ENCODE data around the gene BASP1. TPM values are rescaled to one million over a fixed set of nuclear protein-coding genes. Genes with fewer than 3 reads are reported as not detected.

The BASP1 gene
- total and polyA plus RNA-seq, 2 experiments from 2014 or later, result 87.5 to 114 TPM

DNA sequence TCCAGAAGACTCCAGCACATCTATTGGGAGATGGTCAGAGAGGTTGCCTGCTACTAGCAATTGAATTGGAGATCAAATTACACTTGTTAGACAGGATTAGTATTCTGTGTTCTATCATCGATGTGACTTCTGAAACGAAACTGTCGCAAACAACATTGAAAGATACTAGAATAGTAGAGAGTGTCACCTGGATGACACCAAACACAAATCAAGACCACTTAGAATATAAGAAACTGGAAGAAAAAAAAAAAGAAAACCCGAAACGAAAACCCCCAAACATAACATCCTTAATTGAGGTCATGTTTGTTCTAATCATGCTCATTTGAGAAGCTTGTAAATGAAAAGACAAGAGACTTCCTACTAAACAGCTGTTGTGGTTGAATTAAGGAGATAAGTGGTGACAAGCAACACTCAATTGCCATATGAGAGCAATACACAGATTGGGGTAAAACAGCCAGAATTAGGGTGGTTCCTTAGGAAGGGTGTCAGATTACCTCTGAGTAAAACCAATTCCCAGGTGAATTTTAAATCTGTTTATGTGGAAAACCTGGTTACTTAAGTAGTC, 97.6 kb downstream of the BASP1 start:
- Mint-ChIP-seq H3K27me3 (ENCODE audit: insufficient read depth, low read depth, poor library complexity) (peaks cover 1% of the 10 kb centered on the region), H3K9me3 (peaks cover 2% of the 10 kb centered on the region; the same call in 1 of the 3 replicates), H3K36me3 (ENCODE audit: low read depth) (no peaks in the 10 kb centered on the region), H3K27ac (peak overlapping the region; percentile 82; the same call in 1 of the 2 replicates), H3K4me1 (peaks cover 24% of the 10 kb centered on the region), H3K4me3 (no peak overlapping the region)
- Histone ChIP-seq H3K36me3 (ENCODE audit: insufficient read depth) (no peaks in the 10 kb centered on the region), H3K27me3 (ENCODE audit: insufficient read depth) (no peaks in the 10 kb centered on the region), H3F3A (replicated peaks; ENCODE audit: low read depth) (no peaks in the 10 kb centered on the region), H3K27ac (ENCODE audit: low read depth) (no peak overlapping the region), H3K79me2 (replicated peaks; ENCODE audit: insufficient read depth) (no peaks in the 10 kb centered on the region), H3K9me2 (ENCODE audit: insufficient read depth) (no peaks in the 10 kb centered on the region), H3K4me2 (peak overlapping the region; percentile 5; the same call in 1 of the 2 replicates), H2AFZ (no peak overlapping the region), H3K4me3 (no peak overlapping the region), H3K4me1 (ENCODE audit: insufficient read depth) (peaks cover 12% of the 10 kb centered on the region), H4K20me1 (replicated peaks; ENCODE audit: insufficient read depth) (no peaks in the 10 kb centered on the region)
- ATAC-seq, result peak; percentile 36; the same call in 2 of the 3 replicates
- TF ChIP-seq ZNF331 (CRISPR knock-in tag; IDR thresholded peaks at IDR 0.05; ENCODE audit: low read depth) (no peak), ZNF114 (CRISPR knock-in tag; IDR thresholded peaks at IDR 0.05) (no peak), NANOG (IDR thresholded peaks at IDR 0.05; ENCODE audit: borderline replicate concordance) (no peak), POLR2AphosphoS5 (IDR thresholded peaks at IDR 0.05; ENCODE audit: low read depth) (no peak), CREB1 (CRISPR knock-in tag; IDR thresholded peaks at IDR 0.05; ENCODE audit: low read depth) (no peak), JUNB (IDR thresholded peaks at IDR 0.05; ENCODE audit: unreplicated experiment) (no peak), STAT1 (IDR thresholded peaks at IDR 0.05; ENCODE audit: unreplicated experiment) (no peak), EZH2 (IDR thresholded peaks at IDR 0.05; ENCODE audit: low read depth, unreplicated experiment) (no peak)
- TF ChIP-seq, protein P1, sequence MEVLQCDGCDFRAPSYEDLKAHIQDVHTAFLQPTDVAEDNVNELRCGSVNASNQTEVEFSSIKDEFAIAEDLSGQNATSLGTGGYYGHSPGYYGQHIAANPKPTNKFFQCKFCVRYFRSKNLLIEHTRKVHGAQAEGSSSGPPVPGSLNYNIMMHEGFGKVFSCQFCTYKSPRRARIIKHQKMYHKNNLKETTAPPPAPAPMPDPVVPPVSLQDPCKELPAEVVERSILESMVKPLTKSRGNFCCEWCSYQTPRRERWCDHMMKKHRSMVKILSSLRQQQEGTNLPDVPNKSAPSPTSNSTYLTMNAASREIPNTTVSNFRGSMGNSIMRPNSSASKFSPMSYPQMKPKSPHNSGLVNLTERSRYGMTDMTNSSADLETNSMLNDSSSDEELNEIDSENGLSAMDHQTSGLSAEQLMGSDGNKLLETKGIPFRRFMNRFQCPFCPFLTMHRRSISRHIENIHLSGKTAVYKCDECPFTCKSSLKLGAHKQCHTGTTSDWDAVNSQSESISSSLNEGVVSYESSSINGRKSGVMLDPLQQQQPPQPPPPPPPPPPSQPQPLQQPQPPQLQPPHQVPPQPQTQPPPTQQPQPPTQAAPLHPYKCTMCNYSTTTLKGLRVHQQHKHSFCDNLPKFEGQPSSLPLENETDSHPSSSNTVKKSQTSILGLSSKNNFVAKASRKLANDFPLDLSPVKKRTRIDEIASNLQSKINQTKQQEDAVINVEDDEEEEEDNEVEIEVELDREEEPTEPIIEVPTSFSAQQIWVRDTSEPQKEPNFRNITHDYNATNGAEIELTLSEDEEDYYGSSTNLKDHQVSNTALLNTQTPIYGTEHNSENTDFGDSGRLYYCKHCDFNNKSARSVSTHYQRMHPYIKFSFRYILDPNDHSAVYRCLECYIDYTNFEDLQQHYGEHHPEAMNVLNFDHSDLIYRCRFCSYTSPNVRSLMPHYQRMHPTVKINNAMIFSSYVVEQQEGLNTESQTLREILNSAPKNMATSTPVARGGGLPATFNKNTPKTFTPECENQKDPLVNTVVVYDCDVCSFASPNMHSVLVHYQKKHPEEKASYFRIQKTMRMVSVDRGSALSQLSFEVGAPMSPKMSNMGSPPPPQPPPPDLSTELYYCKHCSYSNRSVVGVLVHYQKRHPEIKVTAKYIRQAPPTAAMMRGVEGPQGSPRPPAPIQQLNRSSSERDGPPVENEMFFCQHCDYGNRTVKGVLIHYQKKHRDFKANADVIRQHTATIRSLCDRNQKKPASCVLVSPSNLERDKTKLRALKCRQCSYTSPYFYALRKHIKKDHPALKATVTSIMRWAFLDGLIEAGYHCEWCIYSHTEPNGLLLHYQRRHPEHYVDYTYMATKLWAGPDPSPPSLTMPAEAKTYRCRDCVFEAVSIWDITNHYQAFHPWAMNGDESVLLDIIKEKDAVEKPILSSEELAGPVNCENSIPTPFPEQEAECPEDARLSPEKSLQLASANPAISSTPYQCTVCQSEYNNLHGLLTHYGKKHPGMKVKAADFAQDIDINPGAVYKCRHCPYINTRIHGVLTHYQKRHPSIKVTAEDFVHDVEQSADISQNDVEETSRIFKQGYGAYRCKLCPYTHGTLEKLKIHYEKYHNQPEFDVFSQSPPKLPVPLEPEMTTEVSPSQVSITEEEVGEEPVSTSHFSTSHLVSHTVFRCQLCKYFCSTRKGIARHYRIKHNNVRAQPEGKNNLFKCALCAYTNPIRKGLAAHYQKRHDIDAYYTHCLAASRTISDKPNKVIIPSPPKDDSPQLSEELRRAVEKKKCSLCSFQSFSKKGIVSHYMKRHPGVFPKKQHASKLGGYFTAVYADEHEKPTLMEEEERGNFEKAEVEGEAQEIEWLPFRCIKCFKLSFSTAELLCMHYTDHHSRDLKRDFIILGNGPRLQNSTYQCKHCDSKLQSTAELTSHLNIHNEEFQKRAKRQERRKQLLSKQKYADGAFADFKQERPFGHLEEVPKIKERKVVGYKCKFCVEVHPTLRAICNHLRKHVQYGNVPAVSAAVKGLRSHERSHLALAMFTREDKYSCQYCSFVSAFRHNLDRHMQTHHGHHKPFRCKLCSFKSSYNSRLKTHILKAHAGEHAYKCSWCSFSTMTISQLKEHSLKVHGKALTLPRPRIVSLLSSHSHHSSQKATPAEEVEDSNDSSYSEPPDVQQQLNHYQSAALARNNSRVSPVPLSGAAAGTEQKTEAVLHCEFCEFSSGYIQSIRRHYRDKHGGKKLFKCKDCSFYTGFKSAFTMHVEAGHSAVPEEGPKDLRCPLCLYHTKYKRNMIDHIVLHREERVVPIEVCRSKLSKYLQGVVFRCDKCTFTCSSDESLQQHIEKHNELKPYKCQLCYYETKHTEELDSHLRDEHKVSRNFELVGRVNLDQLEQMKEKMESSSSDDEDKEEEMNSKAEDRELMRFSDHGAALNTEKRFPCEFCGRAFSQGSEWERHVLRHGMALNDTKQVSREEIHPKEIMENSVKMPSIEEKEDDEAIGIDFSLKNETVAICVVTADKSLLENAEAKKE (CRISPR knock-in tag; IDR thresholded peaks at IDR 0.05), result no peak
- TF ChIP-seq, protein P2, sequence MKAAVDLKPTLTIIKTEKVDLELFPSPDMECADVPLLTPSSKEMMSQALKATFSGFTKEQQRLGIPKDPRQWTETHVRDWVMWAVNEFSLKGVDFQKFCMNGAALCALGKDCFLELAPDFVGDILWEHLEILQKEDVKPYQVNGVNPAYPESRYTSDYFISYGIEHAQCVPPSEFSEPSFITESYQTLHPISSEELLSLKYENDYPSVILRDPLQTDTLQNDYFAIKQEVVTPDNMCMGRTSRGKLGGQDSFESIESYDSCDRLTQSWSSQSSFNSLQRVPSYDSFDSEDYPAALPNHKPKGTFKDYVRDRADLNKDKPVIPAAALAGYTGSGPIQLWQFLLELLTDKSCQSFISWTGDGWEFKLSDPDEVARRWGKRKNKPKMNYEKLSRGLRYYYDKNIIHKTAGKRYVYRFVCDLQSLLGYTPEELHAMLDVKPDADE (IDR thresholded peaks at IDR 0.05), result no peak
- TF ChIP-seq, protein P3, sequence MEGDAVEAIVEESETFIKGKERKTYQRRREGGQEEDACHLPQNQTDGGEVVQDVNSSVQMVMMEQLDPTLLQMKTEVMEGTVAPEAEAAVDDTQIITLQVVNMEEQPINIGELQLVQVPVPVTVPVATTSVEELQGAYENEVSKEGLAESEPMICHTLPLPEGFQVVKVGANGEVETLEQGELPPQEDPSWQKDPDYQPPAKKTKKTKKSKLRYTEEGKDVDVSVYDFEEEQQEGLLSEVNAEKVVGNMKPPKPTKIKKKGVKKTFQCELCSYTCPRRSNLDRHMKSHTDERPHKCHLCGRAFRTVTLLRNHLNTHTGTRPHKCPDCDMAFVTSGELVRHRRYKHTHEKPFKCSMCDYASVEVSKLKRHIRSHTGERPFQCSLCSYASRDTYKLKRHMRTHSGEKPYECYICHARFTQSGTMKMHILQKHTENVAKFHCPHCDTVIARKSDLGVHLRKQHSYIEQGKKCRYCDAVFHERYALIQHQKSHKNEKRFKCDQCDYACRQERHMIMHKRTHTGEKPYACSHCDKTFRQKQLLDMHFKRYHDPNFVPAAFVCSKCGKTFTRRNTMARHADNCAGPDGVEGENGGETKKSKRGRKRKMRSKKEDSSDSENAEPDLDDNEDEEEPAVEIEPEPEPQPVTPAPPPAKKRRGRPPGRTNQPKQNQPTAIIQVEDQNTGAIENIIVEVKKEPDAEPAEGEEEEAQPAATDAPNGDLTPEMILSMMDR (conservative IDR thresholded peaks at IDR 0.05; ENCODE audit: low read depth in 2 of 2), result no peak
- TF ChIP-seq, protein P4, sequence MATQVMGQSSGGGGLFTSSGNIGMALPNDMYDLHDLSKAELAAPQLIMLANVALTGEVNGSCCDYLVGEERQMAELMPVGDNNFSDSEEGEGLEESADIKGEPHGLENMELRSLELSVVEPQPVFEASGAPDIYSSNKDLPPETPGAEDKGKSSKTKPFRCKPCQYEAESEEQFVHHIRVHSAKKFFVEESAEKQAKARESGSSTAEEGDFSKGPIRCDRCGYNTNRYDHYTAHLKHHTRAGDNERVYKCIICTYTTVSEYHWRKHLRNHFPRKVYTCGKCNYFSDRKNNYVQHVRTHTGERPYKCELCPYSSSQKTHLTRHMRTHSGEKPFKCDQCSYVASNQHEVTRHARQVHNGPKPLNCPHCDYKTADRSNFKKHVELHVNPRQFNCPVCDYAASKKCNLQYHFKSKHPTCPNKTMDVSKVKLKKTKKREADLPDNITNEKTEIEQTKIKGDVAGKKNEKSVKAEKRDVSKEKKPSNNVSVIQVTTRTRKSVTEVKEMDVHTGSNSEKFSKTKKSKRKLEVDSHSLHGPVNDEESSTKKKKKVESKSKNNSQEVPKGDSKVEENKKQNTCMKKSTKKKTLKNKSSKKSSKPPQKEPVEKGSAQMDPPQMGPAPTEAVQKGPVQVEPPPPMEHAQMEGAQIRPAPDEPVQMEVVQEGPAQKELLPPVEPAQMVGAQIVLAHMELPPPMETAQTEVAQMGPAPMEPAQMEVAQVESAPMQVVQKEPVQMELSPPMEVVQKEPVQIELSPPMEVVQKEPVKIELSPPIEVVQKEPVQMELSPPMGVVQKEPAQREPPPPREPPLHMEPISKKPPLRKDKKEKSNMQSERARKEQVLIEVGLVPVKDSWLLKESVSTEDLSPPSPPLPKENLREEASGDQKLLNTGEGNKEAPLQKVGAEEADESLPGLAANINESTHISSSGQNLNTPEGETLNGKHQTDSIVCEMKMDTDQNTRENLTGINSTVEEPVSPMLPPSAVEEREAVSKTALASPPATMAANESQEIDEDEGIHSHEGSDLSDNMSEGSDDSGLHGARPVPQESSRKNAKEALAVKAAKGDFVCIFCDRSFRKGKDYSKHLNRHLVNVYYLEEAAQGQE (IDR thresholded peaks at IDR 0.05; ENCODE audit: unreplicated experiment), result no peak
- DNase-seq (ENCODE audit: low spot score), result peak; percentile 11

Measured in GM23338 (cell line).